ENCODE data around the gene CEP85L.

The CEP85L gene

GRCh38 chr6:118618676-118619377 is 32.6 kb downstream of the CEP85L start:
- peak; percentile 41 for DNase-seq

GRCh38 chr6:118617417-118617816 is 34.0 kb downstream of the CEP85L start:
- no peak for DNase-seq

- DNase-seq: no peak
Observed at GRCh38 chr6:118611334-118611733, 40.1 kb downstream of the CEP85L start.

GRCh38 chr6:118606858-118607257 is 44.5 kb downstream of the CEP85L start:
- DNase-seq: no peak

GRCh38 chr6:118606268-118606667 is 45.1 kb downstream of the CEP85L start:
- no peak for DNase-seq

GRCh38 chr6:118603372-118603771 is 48.0 kb downstream of the CEP85L start:
- no peak for DNase-seq

GRCh38 chr6:118602300-118602699 is 49.1 kb downstream of the CEP85L start:
- no peak for DNase-seq

- DNase-seq: no peak
Observed at GRCh38 chr6:118598324-118598723, 53.1 kb downstream of the CEP85L start.

GRCh38 chr6:118597636-118598035 is 53.8 kb downstream of the CEP85L start:
- no peak for DNase-seq

- DNase-seq: no peak
Observed at GRCh38 chr6:118596774-118597320, 54.5 kb downstream of the CEP85L start.

- no peak for DNase-seq
Observed at GRCh38 chr6:118594877-118595276, 56.5 kb downstream of the CEP85L start.

- no peak for DNase-seq
Observed at GRCh38 chr6:118591897-118592296, 59.5 kb downstream of the CEP85L start.

- no peak for DNase-seq
Observed at GRCh38 chr6:118589649-118590365, 61.6 kb downstream of the CEP85L start.

GRCh38 chr6:118589186-118589585 is 62.2 kb downstream of the CEP85L start:
- no peak for DNase-seq

GRCh38 chr6:118588626-118589025 is 62.8 kb downstream of the CEP85L start:
- DNase-seq: no peak

- DNase-seq: no peak
Observed at GRCh38 chr6:118586746-118587485, 64.5 kb downstream of the CEP85L start.

GRCh38 chr6:118584911-118585310 is 66.5 kb downstream of the CEP85L start:
- no peak for DNase-seq

- DNase-seq: no peak
Observed at GRCh38 chr6:118581489-118581959, 69.9 kb downstream of the CEP85L start.

GRCh38 chr6:118580585-118581419 is 70.6 kb downstream of the CEP85L start:
- DNase-seq: peak; percentile 42

- no peak for DNase-seq
Observed at GRCh38 chr6:118579786-118580185, 71.6 kb downstream of the CEP85L start.

GRCh38 chr6:118578617-118579016 is 72.8 kb downstream of the CEP85L start:
- no peak for DNase-seq

- DNase-seq: no peak
Observed at GRCh38 chr6:118577972-118578371, 73.4 kb downstream of the CEP85L start.

Data from NCI-H1105 (cell line).